GM12872 (cell line): ENCODE measurements around the gene PPP1R13B.

Experiments
- TF ChIP-seq, protein P1 (sequence below): IDR thresholded peaks from 3 replicates; pipeline ENCODE4 v1.5.1; 2011; ENCODE audit warnings: low read depth, mild to moderate bottlenecking, low read length, moderate library complexity; ENCODE audit not compliant: insufficient read depth

PPP1R13B gene

DNA sequence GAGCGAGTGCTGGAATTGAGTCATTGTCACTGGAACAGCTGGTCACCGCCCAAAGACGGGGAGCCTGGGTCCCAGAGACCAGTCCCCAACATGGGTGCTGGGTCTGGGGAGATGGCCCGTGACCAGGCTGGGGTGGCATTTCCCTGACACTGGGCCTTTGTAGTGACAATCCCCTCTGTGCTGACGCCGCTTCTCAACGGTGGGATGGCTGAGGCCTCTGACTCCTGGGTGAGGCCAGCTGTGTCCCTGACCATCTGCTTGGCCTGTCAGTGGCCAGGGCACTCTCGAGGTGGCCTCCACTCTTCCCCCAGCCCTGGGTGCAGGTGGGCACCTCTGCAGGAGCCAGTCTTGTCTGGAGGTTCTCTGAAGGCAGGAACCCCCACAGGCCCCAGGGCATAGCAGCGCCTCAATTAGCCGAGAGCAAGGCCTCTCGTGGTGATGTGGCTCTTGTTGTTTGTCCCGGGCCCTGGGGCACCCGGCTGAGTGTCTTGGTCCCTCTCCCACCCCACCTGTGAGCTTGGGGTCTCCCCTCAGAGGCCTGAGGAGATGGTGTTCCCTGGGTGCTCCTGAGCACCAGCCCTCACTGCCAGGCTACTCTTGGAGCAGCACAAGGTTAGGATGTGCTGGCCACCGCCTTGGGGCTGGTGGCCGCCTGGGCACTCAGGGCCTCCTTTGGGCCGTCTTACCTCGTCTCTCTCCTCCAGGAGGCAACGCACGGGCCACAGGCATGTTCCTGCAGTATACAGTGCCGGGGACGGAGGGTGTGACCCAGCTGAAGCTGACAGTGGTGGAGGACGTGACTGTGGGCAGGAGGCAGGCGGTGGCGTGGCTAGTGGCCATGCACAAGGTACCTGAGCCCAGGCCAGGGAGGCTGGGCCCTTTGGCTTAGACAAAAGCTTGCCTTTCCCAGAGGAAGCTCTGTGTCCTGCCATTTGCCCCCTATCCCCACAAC lies 115.2 kb downstream of the PPP1R13B start:
- TF ChIP-seq, protein P1, sequence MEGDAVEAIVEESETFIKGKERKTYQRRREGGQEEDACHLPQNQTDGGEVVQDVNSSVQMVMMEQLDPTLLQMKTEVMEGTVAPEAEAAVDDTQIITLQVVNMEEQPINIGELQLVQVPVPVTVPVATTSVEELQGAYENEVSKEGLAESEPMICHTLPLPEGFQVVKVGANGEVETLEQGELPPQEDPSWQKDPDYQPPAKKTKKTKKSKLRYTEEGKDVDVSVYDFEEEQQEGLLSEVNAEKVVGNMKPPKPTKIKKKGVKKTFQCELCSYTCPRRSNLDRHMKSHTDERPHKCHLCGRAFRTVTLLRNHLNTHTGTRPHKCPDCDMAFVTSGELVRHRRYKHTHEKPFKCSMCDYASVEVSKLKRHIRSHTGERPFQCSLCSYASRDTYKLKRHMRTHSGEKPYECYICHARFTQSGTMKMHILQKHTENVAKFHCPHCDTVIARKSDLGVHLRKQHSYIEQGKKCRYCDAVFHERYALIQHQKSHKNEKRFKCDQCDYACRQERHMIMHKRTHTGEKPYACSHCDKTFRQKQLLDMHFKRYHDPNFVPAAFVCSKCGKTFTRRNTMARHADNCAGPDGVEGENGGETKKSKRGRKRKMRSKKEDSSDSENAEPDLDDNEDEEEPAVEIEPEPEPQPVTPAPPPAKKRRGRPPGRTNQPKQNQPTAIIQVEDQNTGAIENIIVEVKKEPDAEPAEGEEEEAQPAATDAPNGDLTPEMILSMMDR, result no peak

DNA sequence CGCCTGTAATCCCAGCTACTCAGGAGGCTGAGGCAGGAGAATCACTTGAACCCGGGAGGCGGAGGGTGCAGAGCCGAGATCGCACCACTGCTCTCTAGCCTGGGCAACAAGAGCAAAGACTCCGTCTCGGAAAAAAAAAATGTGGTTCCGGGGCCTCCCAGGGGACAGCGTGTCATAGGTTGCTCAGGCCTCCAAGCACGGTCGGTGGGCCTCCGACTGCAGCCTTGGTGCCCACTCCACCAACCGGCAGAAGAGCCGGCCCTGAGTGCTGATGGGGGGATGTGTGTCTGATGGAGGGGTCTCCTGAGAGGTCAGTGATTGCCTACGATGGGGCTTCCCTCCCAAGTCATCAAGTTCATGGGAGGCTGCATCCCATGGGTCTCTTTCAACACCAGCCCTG lies 115.9 kb downstream of the PPP1R13B start:
- TF ChIP-seq, protein P1, result no peak

DNA sequence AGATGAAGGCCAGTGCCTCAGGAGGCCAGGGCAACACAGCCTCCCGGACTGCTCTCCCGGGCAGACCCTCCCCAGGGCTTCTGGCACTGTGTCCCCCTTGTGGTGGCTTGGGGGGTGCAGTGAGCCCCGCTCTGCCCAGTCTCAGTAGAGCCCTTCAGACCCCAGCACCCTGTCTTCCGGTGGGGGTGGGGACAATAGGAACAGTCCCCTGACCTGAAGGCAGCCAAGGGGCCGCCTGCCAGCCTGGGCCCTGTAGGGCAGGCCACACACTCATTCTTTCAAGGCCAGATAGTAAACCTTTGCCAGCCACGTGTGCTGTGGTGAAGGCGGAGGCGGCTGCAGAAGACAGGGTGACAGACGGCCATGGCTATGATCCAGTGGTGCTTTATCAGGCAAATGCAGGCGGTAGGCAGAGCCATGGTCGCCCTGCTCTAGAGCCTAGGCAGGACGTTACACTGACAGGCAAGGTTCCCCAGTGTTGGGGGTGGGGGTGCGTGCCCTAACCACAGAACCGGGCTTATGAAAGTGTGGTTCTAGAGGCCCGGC lies 116.8 kb downstream of the PPP1R13B start:
- TF ChIP-seq, protein P1, result no peak

DNA sequence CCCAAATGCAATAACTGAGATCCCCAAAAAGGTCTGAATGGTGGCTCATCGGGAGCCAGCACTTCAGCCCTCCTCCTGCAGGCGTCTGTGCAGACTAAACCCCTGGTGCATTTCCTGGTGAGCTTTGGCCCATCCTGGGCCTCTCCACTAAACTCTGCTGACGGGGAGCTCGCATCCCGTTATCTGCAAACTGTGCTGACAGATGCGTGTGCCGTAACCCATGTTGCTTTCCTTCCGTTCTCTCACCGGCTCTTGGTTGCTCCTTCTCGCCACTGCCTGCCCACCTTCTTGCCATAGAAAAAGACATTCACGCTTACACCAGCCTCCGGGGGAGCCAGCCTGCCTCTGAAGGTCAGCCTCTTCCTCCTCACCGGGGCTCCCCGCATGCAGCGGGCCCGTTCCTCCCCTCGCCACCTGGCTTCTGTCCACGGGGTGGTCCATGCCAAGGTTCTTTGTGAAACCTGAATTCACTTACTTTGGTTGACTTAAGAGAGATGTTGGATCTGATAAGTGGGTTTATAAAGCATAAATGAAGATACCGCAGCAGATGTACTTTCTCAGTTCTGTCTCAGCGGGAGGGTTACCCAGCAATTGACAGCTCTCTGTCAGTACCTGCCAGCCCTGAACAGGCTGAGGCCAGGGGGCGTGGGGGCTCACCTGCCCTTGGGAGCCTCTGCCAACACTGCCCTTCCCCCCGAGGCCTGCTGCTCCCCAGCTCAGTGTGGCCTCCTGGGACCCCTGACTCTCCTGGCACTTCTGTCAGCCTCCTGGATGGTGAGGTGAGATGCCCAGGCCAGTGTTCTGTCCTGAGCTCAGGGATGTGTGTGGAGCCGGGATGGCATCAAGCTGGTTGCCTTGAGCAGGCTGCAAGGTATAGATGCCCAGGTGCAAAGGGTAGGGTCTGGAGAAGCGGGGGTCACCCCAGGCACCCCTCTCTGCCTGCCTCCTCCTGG lies 117.6 kb downstream of the PPP1R13B start:
- TF ChIP-seq, protein P1, result no peak

DNA sequence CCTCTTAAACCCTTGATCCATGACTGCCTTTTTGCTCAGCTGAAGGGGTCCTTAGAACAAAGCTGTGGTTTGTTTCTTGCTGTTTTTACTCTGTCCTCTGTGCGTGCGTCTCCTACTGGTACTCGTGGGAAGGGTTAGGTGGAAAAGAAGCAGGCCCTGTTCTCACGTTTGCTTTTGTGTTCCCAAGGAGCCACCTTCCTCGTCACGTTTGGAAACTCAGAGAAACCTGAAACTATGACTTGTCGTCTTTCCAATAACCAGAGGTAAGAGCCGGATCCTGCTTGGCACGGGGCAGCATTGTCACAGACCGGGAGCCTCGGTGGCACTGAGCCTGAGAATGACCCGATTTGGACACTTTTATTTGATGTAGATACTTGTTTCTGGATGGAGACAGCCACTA lies 118.7 kb downstream of the PPP1R13B start:
- TF ChIP-seq, protein P1, result no peak

DNA sequence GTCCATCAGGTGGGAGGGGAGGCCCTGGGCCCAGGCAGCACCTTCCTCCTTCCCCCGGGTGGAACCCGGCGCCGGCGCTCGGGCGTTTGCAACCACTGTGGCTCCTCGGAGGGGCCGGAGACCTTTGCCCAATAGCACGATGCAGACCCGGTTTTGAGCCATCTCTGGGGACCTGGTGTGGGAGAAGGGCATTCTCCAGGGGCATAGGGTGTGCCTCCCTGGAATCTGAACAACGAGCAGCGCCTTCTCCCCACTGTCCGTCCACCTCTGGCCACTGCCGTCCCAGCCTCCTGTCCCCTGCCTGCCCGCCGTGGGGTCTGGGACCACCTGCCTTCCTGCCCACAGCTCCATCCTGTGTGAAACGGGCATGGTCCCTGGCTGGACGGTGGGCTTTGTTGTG lies 119.2 kb downstream of the PPP1R13B start:
- TF ChIP-seq, protein P1, result no peak

DNA sequence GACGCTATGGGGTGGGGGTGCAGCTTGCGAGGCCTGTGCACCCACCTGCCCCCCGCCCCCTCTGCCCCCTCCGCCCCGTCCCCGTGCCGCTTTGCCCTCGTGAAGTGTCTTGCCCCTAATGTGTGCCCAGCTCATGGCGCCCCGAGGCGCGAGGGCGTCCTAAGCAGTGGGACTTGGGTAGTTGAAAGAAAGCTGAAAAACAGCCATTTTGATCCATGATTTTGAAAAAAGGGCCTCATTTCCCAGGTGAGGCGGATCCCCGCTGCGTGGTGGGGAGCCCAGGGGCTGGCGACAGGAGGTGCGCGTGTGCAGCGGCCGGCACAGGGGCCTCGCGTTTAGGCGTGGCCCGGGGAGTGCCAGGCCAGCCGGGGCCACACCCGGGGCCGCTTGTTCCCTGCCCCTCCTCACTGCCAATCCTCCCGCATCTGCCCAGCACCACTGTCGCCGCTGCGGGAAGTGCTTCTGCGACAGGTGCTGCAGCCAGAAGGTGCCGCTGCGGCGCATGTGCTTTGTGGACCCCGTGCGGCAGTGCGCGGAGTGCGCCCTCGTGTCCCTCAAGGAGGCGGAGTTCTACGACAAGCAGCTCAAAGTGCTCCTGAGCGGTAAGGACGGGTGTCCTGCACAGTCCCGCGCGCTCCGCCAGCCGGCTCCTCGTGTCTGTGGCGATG lies 119.9 kb downstream of the PPP1R13B start:
- TF ChIP-seq, protein P1, result no peak
